Prostate gland (tissue), 2 donors: ENCODE measurements around the gene CRYBA2. TPM values are rescaled to one million over a fixed set of nuclear protein-coding genes. Genes with fewer than 3 reads are reported as not detected.

Source experiments
- DNase-seq: peaks from one replicate; pipeline ENCODE4 v3.0.0-alpha.2; 2019; ENCODE audit warnings: low spot score
- H3K27ac ChIP-seq, 2 donors: fragments of 200-600 bp; sonication (generic); 2 replicates each; pipeline ENCODE4 v1.5.1; 2017 to 2019
- H3K27me3 ChIP-seq: fragments of 200-600 bp; sonication (generic); replicated peaks from 2 replicates; pipeline ENCODE4 v1.5.1; 2019; ENCODE audit not compliant: insufficient read depth
- H3K36me3 ChIP-seq, 2 donors: fragments of 200-600 bp; sonication (generic); 1 replicate in 1 of 2; 2 replicates in 1 of 2; pipeline versions ENCODE4 v1.5.1 to v1.8.1; 2017 to 2019
- H3K4me1 ChIP-seq: fragments of 200-600 bp; sonication (generic); replicated peaks from 2 replicates; pipeline ENCODE4 v1.5.1; 2019
- H3K4me3 ChIP-seq, 2 donors: fragments of 200-600 bp; sonication (generic); 2 replicates each; pipeline ENCODE4 v1.5.1; 2017 to 2019
- H3K9me3 ChIP-seq: fragments of 200-600 bp; sonication (generic); 2 replicates; pipeline ENCODE4 v1.5.1; 2017
- CTCF ChIP-seq, 4 experiments: fragments of 200-600 bp in 2 of 4; fragments of 450-650 bp in 2 of 4; sonication (generic) in 2 of 4; IDR thresholded peaks; 1 replicate in 3 of 4; 2 replicates in 1 of 4; pipeline ENCODE4 v1.5.1; 2016 to 2019; ENCODE audit warnings: antibody characterized with exemption in 4 of 4, mild to moderate bottlenecking in 2 of 4, moderate library complexity in 2 of 4
- POLR2A ChIP-seq: fragments of 450-650 bp; IDR thresholded peaks from one replicate; pipeline ENCODE4 v1.6.1; 2016; ENCODE audit warnings: antibody characterized with exemption, mild to moderate bottlenecking
- POLR2AphosphoS5 ChIP-seq: sonication (generic); formaldehyde crosslinking; IDR thresholded peaks from one replicate; pipeline ENCODE4 v1.6.1; 2017; ENCODE audit warnings: antibody characterized with exemption
- WGBS: methylation state at CpG from one replicate; pipeline ENCODE4 v1.1.5; 2018; 5-methylcytosine and 5-hydroxymethylcytosine counted together
- intact Hi-C: fragments of 100-400 bp; cut with DNase I; formaldehyde crosslinking; loops from one replicate; pipeline ENCODE4 v1.14.2; 2022
- total RNA-seq, 2 donors: library from RNA; depleted of rRNA; stranded (reverse); fragments of >200 nt; gene quantifications; one replicate each; pipeline ENCODE4 v1.1.0, GENCODE V29; 2016

Gene CRYBA2
- total RNA-seq, 2 donors from 2014 or later = 3.0 TPM; not detected in 1

- Histone ChIP-seq H3K4me3 (no peak overlapping the region), H3K27me3 (no peaks in the 10 kb centered on the region), H3K4me1 (no peaks in the 10 kb centered on the region), H3K36me3 (no peaks in the 10 kb centered on the region), H3K27ac (no peak overlapping the region), H3K9me3 (no peaks in the 10 kb centered on the region)
- TF ChIP-seq POLR2A (no peak), CTCF (IDR thresholded peaks at IDR 0.05) (no peak), POLR2AphosphoS5 (no peak)
- 87% methylated on average over 6 of the region's 6 CpGs for WGBS
- intact Hi-C loops = no loop called here
- no peak for DNase-seq
Observed at GRCh38 chr2:219019436-219019835, 26.2 kb upstream of the CRYBA2 start.

- no peak overlapping the region for H3K4me3 ChIP-seq
- no peaks in the 10 kb centered on the region for H3K27me3 ChIP-seq
- no peaks in the 10 kb centered on the region for H3K9me3 ChIP-seq
- no peak overlapping the region for H3K27ac ChIP-seq
- TF ChIP-seq POLR2A (no peak), CTCF (IDR thresholded peaks at IDR 0.05) (no peak), POLR2AphosphoS5 (no peak)
- no peaks in the 10 kb centered on the region for H3K36me3 ChIP-seq
- DNase-seq = no peak
- WGBS = 76% methylated on average over 10 of the region's 10 CpGs
- no peaks in the 10 kb centered on the region for H3K4me1 ChIP-seq
- intact Hi-C loops = no loop called here
Observed at GRCh38 chr2:219018726-219019125, 25.5 kb upstream of the CRYBA2 start.

GRCh38 chr2:219018286-219018685, 25.1 kb upstream of the CRYBA2 start:
- H3K4me3 ChIP-seq = no peak overlapping the region
- no peaks in the 10 kb centered on the region for H3K36me3 ChIP-seq
- no peak overlapping the region for H3K27ac ChIP-seq
- no peaks in the 10 kb centered on the region for H3K27me3 ChIP-seq
- 87% methylated on average over 7 of the region's 7 CpGs for WGBS
- no peak for TF ChIP-seq CTCF (IDR thresholded peaks at IDR 0.05)
- no peak for TF ChIP-seq POLR2A
- TF ChIP-seq POLR2AphosphoS5 = no peak
- H3K4me1 ChIP-seq = no peaks in the 10 kb centered on the region
- H3K9me3 ChIP-seq = no peaks in the 10 kb centered on the region
- no peak for DNase-seq
- intact Hi-C loops = no loop called here

- Histone ChIP-seq H3K4me1 (no peaks in the 10 kb centered on the region), H3K36me3 (no peaks in the 10 kb centered on the region), H3K27ac (no peak overlapping the region), H3K27me3 (no peaks in the 10 kb centered on the region), H3K4me3 (no peak overlapping the region), H3K9me3 (no peaks in the 10 kb centered on the region)
- DNase-seq = no peak
- intact Hi-C loops = no loop called here
- TF ChIP-seq POLR2A = no peak
- no peak for TF ChIP-seq CTCF (IDR thresholded peaks at IDR 0.05)
- 49% methylated on average over 14 of the region's 14 CpGs for WGBS
Observed at GRCh38 chr2:219017201-219017931, 24.1 kb upstream of the CRYBA2 start.

GRCh38 chr2:219016721-219017120, 23.5 kb upstream of the CRYBA2 start:
- no peaks in the 10 kb centered on the region for H3K9me3 ChIP-seq
- H3K27me3 ChIP-seq = no peaks in the 10 kb centered on the region
- no peaks in the 10 kb centered on the region for H3K36me3 ChIP-seq
- H3K27ac ChIP-seq = no peak overlapping the region
- intact Hi-C loops = no loop called here
- no peak overlapping the region for H3K4me3 ChIP-seq
- TF ChIP-seq POLR2AphosphoS5 (no peak), CTCF (IDR thresholded peaks at IDR 0.05) (no peak), POLR2A (no peak)
- H3K4me1 ChIP-seq = no peaks in the 10 kb centered on the region
- DNase-seq = no peak
- 91% methylated on average over 11 of the region's 11 CpGs for WGBS
